GM12878 (cell line): ENCODE data around the gene TSPAN19. TPM values are rescaled to one million over a fixed set of nuclear protein-coding genes. Genes with fewer than 3 reads are reported as not detected.
A peak's percentile ranks its signal among the peaks of the same experiment; 100 is the strongest.

Experiments
- ATAC-seq: fragments of 200-7000 bp; cut with Tn5 transposase; 3 replicates; pipeline ENCODE4 v1.9.1; 2020; ENCODE audit warnings: mild to moderate bottlenecking, moderate library complexity
- BruUV-seq: library from RNA; stranded (reverse); fragments of 400-500 nt; replicated peaks from 2 replicates; lab custom pipeline; 2021; lab: Mats Ljungman, UMichigan
- CTCF ChIA-PET: fragments of 300-600 bp; sonication (Branson Sonifier 250); formaldehyde crosslinking; extraction: SDS; loops from one replicate; lab custom pipeline; 2021; ENCODE audit warnings: inconsistent platforms; lab: Yijun Ruan, JAX
- POLR2A ChIA-PET: fragments of 350-600 bp; formaldehyde crosslinking; extraction: SDS; loops from one replicate; lab custom pipeline; 2021; ENCODE audit warnings: inconsistent platforms; lab: Charles Lee
- RAD21 ChIA-PET: fragments of 300-600 bp; sonication (Branson Sonifier 250); formaldehyde crosslinking; loops from one replicate; lab custom pipeline; 2023; ENCODE audit warnings: antibody characterized with exemption; ENCODE audit not compliant: unreplicated experiment; lab: Charles Lee
- SMC1A ChIA-PET: fragments of 300-600 bp; sonication (Branson Sonifier 250); formaldehyde crosslinking; loops from one replicate; lab custom pipeline; 2023; ENCODE audit not compliant: unreplicated experiment, uncharacterized antibody; lab: Charles Lee
- DNase-seq: peaks from one replicate; pipeline ENCODE4 v3.0.0-alpha.2; 2011; ENCODE audit warnings: low read depth, low spot score
- FAIRE-seq: peaks from 3 replicates; lab custom pipeline; 2011; peaks lifted over from hg19 to GRCh38; lab: Jason Lieb, UNC
- H2AFZ ChIP-seq: 2 replicates; pipeline ENCODE4 v1.6.0; 2011; ENCODE audit warnings: low read depth, low read length, control low read depth; ENCODE audit not compliant: control insufficient read depth
- H3K27ac ChIP-seq: 2 replicates; pipeline ENCODE4 v1.5.1; 2011; ENCODE audit warnings: control low read depth; ENCODE audit not compliant: control insufficient read depth, insufficient read depth
- H3K27me3 ChIP-seq, 2 experiments: replicated peaks in 1 of 2; 2 replicates each; pipeline versions ENCODE4 v1.6.0 to v1.6.1; 2011; ENCODE audit warnings: low read length in 1 of 2; ENCODE audit not compliant: control insufficient read depth in 2 of 2, insufficient read depth in 2 of 2
- H3K36me3 ChIP-seq, 2 experiments: 2 replicates each; pipeline ENCODE4 v1.5.1; 2011; ENCODE audit warnings: low read length in 1 of 2; ENCODE audit not compliant: control insufficient read depth in 2 of 2, insufficient read depth in 2 of 2
- H3K4me1 ChIP-seq: 2 replicates; pipeline ENCODE4 v1.6.1; 2011; ENCODE audit warnings: mild to moderate bottlenecking, low read length, moderate library complexity, mixed read lengths; ENCODE audit not compliant: control insufficient read depth, insufficient read depth
- H3K4me2 ChIP-seq: 2 replicates; pipeline ENCODE4 v1.6.0; 2011; ENCODE audit warnings: control low read depth; ENCODE audit not compliant: control insufficient read depth, insufficient read depth
- H3K4me3 ChIP-seq: fragments of 200-600 bp; sonication (generic); 2 replicates; pipeline ENCODE4 v1.5.1; 2016
- H3K79me2 ChIP-seq: 2 replicates; pipeline ENCODE4 v1.6.0; 2011; ENCODE audit warnings: low read length; ENCODE audit not compliant: control insufficient read depth, insufficient read depth
- H3K9ac ChIP-seq: 2 replicates; pipeline ENCODE4 v1.8.0; 2011; ENCODE audit warnings: low read length, control low read depth, mixed read lengths; ENCODE audit not compliant: control insufficient read depth, insufficient read depth
- H3K9me3 ChIP-seq: replicated peaks from 3 replicates; pipeline ENCODE4 v1.5.1; 2011; ENCODE audit warnings: mild to moderate bottlenecking, low read length; ENCODE audit not compliant: control insufficient read depth, insufficient read depth
- H4K20me1 ChIP-seq: 2 replicates; pipeline ENCODE4 v1.6.0; 2011; ENCODE audit not compliant: control insufficient read depth, insufficient read depth
- BHLHE40 ChIP-seq, 2 experiments: fragments of 450-650 bp in 1 of 2; IDR thresholded peaks; 2 replicates each; pipeline ENCODE4 v1.6.1; 2011 to 2017; ENCODE audit warnings: low read depth in 2 of 2, borderline replicate concordance in 1 of 2, improper control_type of control experiment in 1 of 2, low read length in 1 of 2, mild to moderate bottlenecking in 1 of 2
- HDAC2 ChIP-seq: fragments of 200-600 bp; sonication (generic); IDR thresholded peaks from 2 replicates; pipeline ENCODE4 v1.6.1; 2017
- WGBS: methylation state at CpG from one replicate; pipeline ENCODE4 v1.1.6; 2016; ENCODE audit warnings: low lambda C conversion rate; ENCODE audit not compliant: insufficient replicate concordance, insufficient coverage; ENCODE audit errors: missing lambda C conversion rate; 5-methylcytosine and 5-hydroxymethylcytosine counted together
- in situ Hi-C: fragments of 300-500 bp; cut with MboI; formaldehyde crosslinking; loops from 9 replicates; pipeline ENCODE4 v1.14.3; 2018; ENCODE audit warnings: mixed read lengths
- intact Hi-C: fragments of 100-400 bp; cut with micrococcal nuclease; formaldehyde crosslinking; loops from one replicate; pipeline ENCODE4 v1.14.2; 2022; ENCODE audit not compliant: unreplicated experiment
- polyA plus RNA-seq, 11 experiments: library from polyadenylated mRNA; depleted of rRNA in 4 of 11; unstranded in 6 of 11; stranded (reverse) in 5 of 11; fragments of >200 nt; fragmentation: Nextera tagmentation in 4 of 11; fragmentation: Illumina TruSeq in 1 of 11; extraction: Ambion mirVana in 4 of 11; extraction: Trizol in 1 of 11; gene quantifications; 1 replicate in 1 of 11; 2 replicates in 10 of 11; pipeline versions ENCODE4 v1.2.1 to v1.2.3, GENCODE V29; 2011 to 2016; ENCODE audit warnings: inconsistent platforms in 2 of 11, missing spikeins in 2 of 11, low read depth in 1 of 11
- total RNA-seq, 4 experiments: library from RNA; depleted of rRNA in 3 of 4; stranded (reverse); fragments of >200 nt in 3 of 4; fragmentation: Illumina TruSeq in 1 of 4; extraction: Trizol in 1 of 4; gene quantifications; 2 replicates each; pipeline versions ENCODE4 v1.2.1 to v1.2.3, GENCODE V29; 2013 to 2021
- TF ChIP-seq, protein P1 (sequence below): fragments of 450-650 bp; IDR thresholded peaks from 2 replicates; pipeline ENCODE4 v1.6.1; 2016; ENCODE audit warnings: mild to moderate bottlenecking, moderate library complexity, borderline replicate concordance
- TF ChIP-seq, protein P2 (sequence below): IDR thresholded peaks from 2 replicates; pipeline ENCODE4 v1.6.1; 2011; ENCODE audit warnings: borderline replicate concordance, low read depth, mild to moderate bottlenecking, moderate library complexity, low read length; ENCODE audit not compliant: insufficient read depth, poor library complexity, severe bottlenecking

TSPAN19 gene
- total and polyA plus RNA-seq, 10 of the 15 experiments (the other 5 are each of a cell fraction or from before 2014, with no cell fraction given) = not detected

DNA sequence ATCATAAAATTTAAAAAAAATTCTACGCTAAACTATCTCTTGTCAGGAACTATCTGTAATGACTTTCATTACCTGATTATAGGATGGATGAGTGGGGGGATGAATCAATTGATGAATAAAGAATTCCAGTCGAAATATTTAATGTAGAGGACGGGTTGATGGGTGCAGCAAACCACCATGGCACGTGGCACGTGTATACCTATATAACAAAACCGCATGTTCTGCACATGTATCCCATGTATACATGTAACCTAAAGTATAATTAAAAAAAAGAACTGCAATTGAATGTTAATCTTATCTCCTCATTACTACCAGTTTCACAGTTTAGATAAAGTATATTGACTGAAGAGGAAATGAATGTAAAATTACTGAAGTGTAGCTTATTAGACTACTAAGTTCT lies 23.5 kb upstream of the TSPAN19 start:
- no peak for TF ChIP-seq HDAC2
- TF ChIP-seq, protein P1, sequence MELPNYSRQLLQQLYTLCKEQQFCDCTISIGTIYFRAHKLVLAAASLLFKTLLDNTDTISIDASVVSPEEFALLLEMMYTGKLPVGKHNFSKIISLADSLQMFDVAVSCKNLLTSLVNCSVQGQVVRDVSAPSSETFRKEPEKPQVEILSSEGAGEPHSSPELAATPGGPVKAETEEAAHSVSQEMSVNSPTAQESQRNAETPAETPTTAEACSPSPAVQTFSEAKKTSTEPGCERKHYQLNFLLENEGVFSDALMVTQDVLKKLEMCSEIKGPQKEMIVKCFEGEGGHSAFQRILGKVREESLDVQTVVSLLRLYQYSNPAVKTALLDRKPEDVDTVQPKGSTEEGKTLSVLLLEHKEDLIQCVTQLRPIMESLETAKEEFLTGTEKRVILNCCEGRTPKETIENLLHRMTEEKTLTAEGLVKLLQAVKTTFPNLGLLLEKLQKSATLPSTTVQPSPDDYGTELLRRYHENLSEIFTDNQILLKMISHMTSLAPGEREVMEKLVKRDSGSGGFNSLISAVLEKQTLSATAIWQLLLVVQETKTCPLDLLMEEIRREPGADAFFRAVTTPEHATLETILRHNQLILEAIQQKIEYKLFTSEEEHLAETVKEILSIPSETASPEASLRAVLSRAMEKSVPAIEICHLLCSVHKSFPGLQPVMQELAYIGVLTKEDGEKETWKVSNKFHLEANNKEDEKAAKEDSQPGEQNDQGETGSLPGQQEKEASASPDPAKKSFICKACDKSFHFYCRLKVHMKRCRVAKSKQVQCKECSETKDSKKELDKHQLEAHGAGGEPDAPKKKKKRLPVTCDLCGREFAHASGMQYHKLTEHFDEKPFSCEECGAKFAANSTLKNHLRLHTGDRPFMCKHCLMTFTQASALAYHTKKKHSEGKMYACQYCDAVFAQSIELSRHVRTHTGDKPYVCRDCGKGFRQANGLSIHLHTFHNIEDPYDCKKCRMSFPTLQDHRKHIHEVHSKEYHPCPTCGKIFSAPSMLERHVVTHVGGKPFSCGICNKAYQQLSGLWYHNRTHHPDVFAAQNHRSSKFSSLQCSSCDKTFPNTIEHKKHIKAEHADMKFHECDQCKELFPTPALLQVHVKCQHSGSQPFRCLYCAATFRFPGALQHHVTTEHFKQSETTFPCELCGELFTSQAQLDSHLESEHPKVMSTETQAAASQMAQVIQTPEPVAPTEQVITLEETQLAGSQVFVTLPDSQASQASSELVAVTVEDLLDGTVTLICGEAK = no peak
- TF ChIP-seq, protein P2, sequence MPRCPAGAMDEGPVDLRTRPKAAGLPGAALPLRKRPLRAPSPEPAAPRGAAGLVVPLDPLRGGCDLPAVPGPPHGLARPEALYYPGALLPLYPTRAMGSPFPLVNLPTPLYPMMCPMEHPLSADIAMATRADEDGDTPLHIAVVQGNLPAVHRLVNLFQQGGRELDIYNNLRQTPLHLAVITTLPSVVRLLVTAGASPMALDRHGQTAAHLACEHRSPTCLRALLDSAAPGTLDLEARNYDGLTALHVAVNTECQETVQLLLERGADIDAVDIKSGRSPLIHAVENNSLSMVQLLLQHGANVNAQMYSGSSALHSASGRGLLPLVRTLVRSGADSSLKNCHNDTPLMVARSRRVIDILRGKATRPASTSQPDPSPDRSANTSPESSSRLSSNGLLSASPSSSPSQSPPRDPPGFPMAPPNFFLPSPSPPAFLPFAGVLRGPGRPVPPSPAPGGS = no peak
- peak in 1 of 2 experiments; percentile 25; a peak in 1 of 4 replicates for TF ChIP-seq BHLHE40 (IDR thresholded peaks at IDR 0.05; ENCODE audit: borderline replicate concordance in 1 of 2, low read depth in 2 of 2, low read length in 1 of 2)
- ChIA-PET CTCF (interaction anchor here (1.0 to 5.2 kb wide), 7 partner anchors 11 to 189 kb away, joined by 3 to 67 read pairs (median 4); no protein-coding TSS in a partner anchor), POLR2A (no interaction called here), SMC1A (interaction anchor here (1.2 to 5.7 kb wide), 2 partner anchors 24 to 185 kb away, joined by 3 to 26 read pairs; partner anchors contain the start of genes LRRIQ1 and TSPAN19), RAD21 (interaction anchor here (1.3 to 2.5 kb wide), 2 partner anchors 24 to 185 kb away, joined by 3 to 7 read pairs; partner anchors contain the start of genes LRRIQ1 and TSPAN19)
- in situ Hi-C loops = no loop called here
- no peaks in the 10 kb centered on the region for H3K27me3 ChIP-seq
- no peaks in the 10 kb centered on the region for H3K36me3 ChIP-seq
- intact Hi-C loops = no loop called here
- H3K4me1 ChIP-seq = no peaks in the 10 kb centered on the region
- DNase-seq (no peak), ATAC-seq (no peak), FAIRE-seq (no peak)
- WGBS = 19% methylated on average over 6 of the region's 6 CpGs
- no peaks in the 10 kb centered on the region for H3K9me3 ChIP-seq
- no peaks in the 10 kb centered on the region for H4K20me1 ChIP-seq
- no peaks in the 10 kb centered on the region for H3K79me2 ChIP-seq
- H3K27ac ChIP-seq = no peak overlapping the region
- no TSS peak for BruUV-seq
- H3K9ac ChIP-seq = no peak overlapping the region
- no peak overlapping the region for H3K4me3 ChIP-seq
- H3K4me2 ChIP-seq = no peak overlapping the region
- no peak overlapping the region for H2AFZ ChIP-seq
